Right cardiac atrium (tissue), 5 donors: Measurements from ENCODE around the gene RPTOR. TPM values are rescaled to one million over a fixed set of nuclear protein-coding genes. Genes with fewer than 3 reads are reported as not detected.

ENCODE experiments used
- ATAC-seq, 2 donors: fragments of 200-7000 bp; cut with Tn5 transposase; one replicate each; pipeline versions ENCODE4 v1.8.0 to v1.9.1; 2020; ENCODE audit warnings: moderate library complexity in 2 of 2, mild to moderate bottlenecking in 1 of 2
- DNase-seq, 3 donors: peaks; one replicate each; pipeline ENCODE4 v3.0.0-alpha.2; 2020
- H3K27ac ChIP-seq: one replicate; pipeline ENCODE4 v1.5.1; 2013; ENCODE audit warnings: mild to moderate bottlenecking, low read length, control low read depth, moderate library complexity
- H3K27me3 ChIP-seq: one replicate; pipeline ENCODE4 v1.6.1; 2013; ENCODE audit not compliant: control insufficient read depth, insufficient read depth
- H3K4me1 ChIP-seq: one replicate; pipeline ENCODE4 v1.6.1; 2013; ENCODE audit warnings: low read length; ENCODE audit not compliant: control insufficient read depth, insufficient read depth
- H3K4me3 ChIP-seq: one replicate; pipeline ENCODE4 v1.5.1; 2013; ENCODE audit warnings: low read length, control low read depth
- H3K9me3 ChIP-seq: one replicate; pipeline ENCODE4 v1.6.1; 2013; ENCODE audit warnings: low read length; ENCODE audit not compliant: control insufficient read depth
- WGBS: extraction: QIAGEN DNeasy Blood & Tissue Kit; methylation state at CpG from one replicate; pipeline ENCODE4 v1.1.7; 2013; 5-methylcytosine and 5-hydroxymethylcytosine counted together
- intact Hi-C, 4 donors: fragments of 100-400 bp; cut with DNase I; formaldehyde crosslinking; loops; one replicate each; pipeline versions ENCODE4 v1.11.0 to v1.14.0; 2022 to 2023
- polyA plus RNA-seq: library from polyadenylated mRNA; stranded (reverse); fragments of 200-250 nt; gene quantifications from one replicate; pipeline ENCODE4 v1.2.3, GENCODE V29; 2013
- total RNA-seq, 4 donors: library from RNA; stranded (reverse); fragmentation: NEBNext Ultra II Directional; extraction: Animal tissue kit (Norgen Biotek cat#: 25700); gene quantifications; one replicate each; pipeline ENCODE4 v1.2.1, GENCODE V29; 2021
- donor health status: healthy with polysubstance abuse.
- donor health status: DM: no; HTN: yes; CAD: no.
- donor health status: DM: no; HTN: no; CAD: no.
- donor health status: DM: no; HTN: yes; CAD: no; lungs with severe emphysema.
- donor health status: DM: yes; HTN: yes; CAD: no.

Gene RPTOR
- total and polyA plus RNA-seq, 5 donors: 15.2 to 27.0 (median 25.3) TPM

DNA sequence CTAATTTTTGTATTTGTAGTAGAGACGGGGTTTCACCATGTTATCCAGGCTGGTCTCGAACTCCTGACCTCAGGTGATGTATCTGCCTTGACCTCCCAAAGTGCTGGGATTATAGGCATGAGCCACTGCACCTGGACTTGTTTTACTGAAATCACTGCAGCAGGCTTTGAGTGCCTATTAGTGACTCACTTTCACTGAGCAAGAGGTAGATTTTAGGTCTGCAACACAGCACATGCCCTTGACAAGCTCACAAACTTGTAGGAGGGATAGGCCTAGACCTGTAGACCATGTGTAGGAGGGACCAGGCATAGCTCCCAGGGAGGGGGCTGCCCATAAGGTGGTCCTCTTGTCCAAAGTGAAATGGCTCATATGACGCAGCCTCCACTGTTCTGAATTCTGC, 27.0 kb upstream of the RPTOR start:
- 88% methylated on average over 3 of the region's 3 CpGs for WGBS
- Histone ChIP-seq H3K27ac (no peak overlapping the region), H3K9me3 (no peaks in the 10 kb centered on the region), H3K4me1 (no peaks in the 10 kb centered on the region), H3K27me3 (no peaks in the 10 kb centered on the region), H3K4me3 (no peak overlapping the region)
- DNase-seq (no peak), ATAC-seq (no peak)
- intact Hi-C loops: no loop called here

DNA sequence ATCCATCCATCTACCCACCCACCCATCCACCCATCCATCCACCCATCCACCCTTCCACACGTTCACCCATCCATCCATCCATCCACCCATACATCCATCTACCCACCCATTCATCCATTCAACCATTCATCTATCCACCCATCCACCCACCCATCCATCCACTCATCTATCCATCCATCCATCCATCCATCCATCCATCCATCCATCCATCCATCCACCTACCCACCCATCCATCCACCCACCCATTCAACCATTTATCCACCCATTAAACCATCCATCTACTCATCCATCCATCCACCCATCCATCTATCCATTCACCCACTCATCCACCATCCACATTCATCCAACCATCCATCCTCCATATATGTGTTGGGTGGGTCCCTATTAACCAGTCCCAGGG, 26.2 kb upstream of the RPTOR start:
- H3K4me3 ChIP-seq: no peak overlapping the region
- no peak overlapping the region for H3K27ac ChIP-seq
- no peaks in the 10 kb centered on the region for H3K9me3 ChIP-seq
- intact Hi-C loops: no loop called here
- H3K4me1 ChIP-seq: no peaks in the 10 kb centered on the region
- no peaks in the 10 kb centered on the region for H3K27me3 ChIP-seq
- 81% methylated on average over 1 of the region's 1 CpG for WGBS
- no peak for ATAC-seq
- DNase-seq: no peak

GRCh38 chr17:80519091-80519781, 25.4 kb upstream of the RPTOR start:
- H3K4me3 ChIP-seq: no peak overlapping the region
- H3K4me1 ChIP-seq: no peaks in the 10 kb centered on the region
- no peak overlapping the region for H3K27ac ChIP-seq
- peak in 1 of 2 donors; percentile 29 for ATAC-seq
- no peaks in the 10 kb centered on the region for H3K9me3 ChIP-seq
- H3K27me3 ChIP-seq: no peaks in the 10 kb centered on the region
- 40% methylated on average over 7 of the region's 7 CpGs for WGBS
- intact Hi-C loops: no loop called here
- DNase-seq: no peak

DNA sequence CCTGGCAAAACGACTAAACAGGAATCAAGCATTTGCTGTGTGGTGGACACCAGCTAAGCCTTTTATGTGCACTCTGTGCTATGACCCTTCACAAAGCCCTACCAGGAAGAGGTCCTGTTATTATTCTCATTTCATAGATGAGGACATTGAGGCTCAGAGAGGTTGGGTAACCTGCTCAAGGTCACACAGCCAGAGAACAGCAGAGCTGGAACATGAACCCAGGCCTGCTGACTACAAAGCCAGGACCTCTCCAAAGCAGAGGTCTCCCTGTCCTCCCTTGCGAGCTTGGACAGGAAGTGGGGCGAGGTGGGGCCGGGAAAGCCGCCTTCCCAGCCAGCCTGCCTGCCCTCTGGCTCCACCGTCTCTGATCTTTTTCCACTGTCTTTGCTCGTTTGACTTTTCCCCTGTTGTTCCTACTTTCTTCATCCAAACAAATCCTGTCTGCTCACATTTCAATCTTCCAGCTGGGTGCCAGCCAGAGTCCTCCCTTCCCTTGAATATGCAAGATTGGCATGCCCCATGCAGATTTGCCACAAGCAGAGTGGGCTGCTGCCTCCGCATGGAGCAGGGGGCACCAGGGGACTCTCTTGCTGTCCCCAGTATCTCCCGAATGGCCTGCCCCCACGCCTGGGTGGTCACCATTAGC, 23.7 kb upstream of the RPTOR start:
- DNase-seq (no peak), ATAC-seq (no peak)
- Histone ChIP-seq H3K27ac (no peak overlapping the region), H3K9me3 (no peaks in the 10 kb centered on the region), H3K27me3 (no peaks in the 10 kb centered on the region), H3K4me3 (no peak overlapping the region), H3K4me1 (no peaks in the 10 kb centered on the region)
- intact Hi-C loops: no loop called here
- 41% methylated on average over 10 of the region's 10 CpGs for WGBS

GRCh38 chr17:80523054-80523744, 21.4 kb upstream of the RPTOR start:
- DNase-seq (no peak), ATAC-seq (no peak)
- Histone ChIP-seq H3K9me3 (no peaks in the 10 kb centered on the region), H3K4me3 (no peak overlapping the region), H3K27ac (no peak overlapping the region), H3K27me3 (no peaks in the 10 kb centered on the region), H3K4me1 (no peaks in the 10 kb centered on the region)
- WGBS: 77% methylated on average over 12 of the region's 12 CpGs
- intact Hi-C loops: no loop called here

- no peak overlapping the region for H3K27ac ChIP-seq
- intact Hi-C loops: no loop called here
- H3K4me1 ChIP-seq: no peaks in the 10 kb centered on the region
- no peak for DNase-seq
- no peaks in the 10 kb centered on the region for H3K9me3 ChIP-seq
- no peak for ATAC-seq
- H3K4me3 ChIP-seq: no peak overlapping the region
- WGBS: 57% methylated on average over 16 of the region's 16 CpGs
- H3K27me3 ChIP-seq: no peaks in the 10 kb centered on the region
These were observed 20.5 kb upstream of the RPTOR start for GRCh38 chr17:80523956-80524712.

DNA sequence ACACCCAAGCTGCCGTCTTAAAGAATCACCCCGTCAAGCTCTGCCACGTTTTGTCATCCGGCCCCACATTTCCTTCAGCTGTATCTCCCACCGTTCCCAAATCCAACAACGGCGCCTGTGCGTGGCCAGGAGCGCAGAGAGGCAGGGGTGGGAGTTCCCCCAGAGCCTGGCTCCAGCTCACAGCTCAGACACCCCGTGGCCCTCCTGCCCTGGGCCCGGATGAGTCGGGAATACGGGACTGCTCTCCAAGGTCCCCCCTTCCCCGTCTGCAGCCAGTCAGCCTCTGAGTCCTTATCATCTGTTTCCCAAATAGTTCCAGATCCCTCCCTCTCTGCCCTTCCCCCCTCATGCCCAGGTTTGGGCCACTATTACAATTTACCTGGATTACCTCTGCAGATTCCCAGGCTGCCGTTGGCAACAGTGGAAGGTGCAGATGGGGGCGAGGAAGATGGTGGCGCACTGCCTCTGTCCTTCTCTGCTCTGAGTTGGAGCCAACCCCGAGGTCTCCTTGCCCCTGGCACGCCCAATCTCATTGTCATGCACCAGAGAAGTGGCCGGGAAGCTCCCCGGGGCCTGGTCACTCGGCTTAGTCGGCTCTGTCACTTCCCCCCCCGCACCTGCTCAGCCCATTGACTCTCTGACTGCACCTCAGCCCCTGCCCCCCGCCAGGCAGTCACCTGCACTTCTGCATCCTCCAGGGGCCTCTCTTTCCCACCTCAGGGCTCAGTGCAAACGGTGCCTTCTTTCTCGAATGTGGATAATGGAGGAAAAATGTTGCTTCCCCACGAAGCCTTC, 18.3 kb upstream of the RPTOR start:
- ATAC-seq (no peak), DNase-seq (no peak)
- 44% methylated on average over 28 of the region's 28 CpGs for WGBS
- Histone ChIP-seq H3K9me3 (no peaks in the 10 kb centered on the region), H3K4me1 (no peaks in the 10 kb centered on the region), H3K4me3 (no peak overlapping the region), H3K27me3 (no peaks in the 10 kb centered on the region), H3K27ac (no peak overlapping the region)
- intact Hi-C loops: no loop called here

DNA sequence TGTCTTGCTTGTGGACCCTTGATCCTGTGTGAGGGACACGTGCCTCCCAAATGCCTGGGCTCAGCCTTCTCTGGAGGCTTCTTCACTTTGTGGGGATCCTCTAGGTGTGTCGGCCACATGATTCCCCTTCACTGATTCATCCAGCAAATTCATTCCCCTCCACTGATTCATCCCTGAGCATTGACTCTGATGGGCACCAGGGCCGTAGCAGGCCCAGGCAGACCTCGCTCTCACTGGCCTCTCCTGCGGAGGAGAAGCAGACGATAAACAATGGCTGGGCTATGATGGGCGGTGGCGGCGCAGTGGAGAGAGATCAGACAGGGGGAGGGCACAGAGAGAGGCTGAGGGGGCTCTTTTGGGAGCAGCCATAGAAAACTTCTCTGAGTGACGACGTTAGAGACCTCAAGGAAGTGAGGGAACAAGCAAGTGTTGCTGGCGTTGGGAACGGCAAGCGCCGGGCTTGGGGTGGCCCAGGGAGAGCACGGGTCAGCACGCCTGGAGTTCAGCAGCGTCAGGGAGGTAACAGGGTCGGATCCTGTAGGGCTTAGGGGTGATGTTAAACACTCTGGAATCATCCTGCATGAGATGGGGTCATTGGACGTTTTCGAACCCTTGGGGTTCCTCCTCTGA, 17.5 kb upstream of the RPTOR start:
- DNase-seq (no peak), ATAC-seq (no peak)
- no peak overlapping the region for H3K4me3 ChIP-seq
- no peaks in the 10 kb centered on the region for H3K4me1 ChIP-seq
- WGBS: 80% methylated on average over 21 of the region's 21 CpGs
- H3K27ac ChIP-seq: no peak overlapping the region
- intact Hi-C loops: no loop called here
- no peaks in the 10 kb centered on the region for H3K9me3 ChIP-seq
- H3K27me3 ChIP-seq: no peaks in the 10 kb centered on the region

GRCh38 chr17:80528536-80528935, 16.1 kb upstream of the RPTOR start:
- WGBS: 41% methylated on average over 8 of the region's 8 CpGs
- no peaks in the 10 kb centered on the region for H3K27me3 ChIP-seq
- no peak overlapping the region for H3K27ac ChIP-seq

More at GRCh38 chr17:80528536-80528935, 16.1 kb upstream of the RPTOR start:
- no peak for ATAC-seq
- Histone ChIP-seq H3K4me1 (no peaks in the 10 kb centered on the region), H3K4me3 (no peak overlapping the region), H3K9me3 (no peaks in the 10 kb centered on the region)
- DNase-seq: no peak
- intact Hi-C loops: no loop called here
